ENCODE results near the gene IKZF5. TPM values are rescaled to one million over a fixed set of nuclear protein-coding genes. Genes with fewer than 3 reads are reported as not detected.

The IKZF5 gene
- total and polyA plus RNA-seq, 8 donors, result 6.2 to 13.1 (median 9.4) TPM

GRCh38 chr10:122955892-122956291 lies 52.7 kb downstream of the IKZF5 start:
- WGBS, 2 donors, result 89 to 90% methylated on average over 1 of the region's 1 CpG
- Histone ChIP-seq H3K9me3 (no peaks in the 10 kb centered on the region), H3K27me3 (no peaks in the 10 kb centered on the region), H3K27ac (no peak overlapping the region), H3K36me3 (no peaks in the 10 kb centered on the region), H3K4me1 (peaks cover 3 to 18% (median 9%) of the 10 kb centered on the region in 3 donors), H3K4me3 (no peak overlapping the region)
- intact Hi-C loops (cut with DNase I), result no loop called here
- ATAC-seq, result no peak
- TF ChIP-seq CTCF (IDR thresholded peaks at IDR 0.05), result no peak
- DNase-seq, result no peak
- no peak for FAIRE-seq

GRCh38 chr10:122954731-122955050 lies 53.9 kb downstream of the IKZF5 start:
- Histone ChIP-seq H3K9me3 (no peaks in the 10 kb centered on the region), H3K27me3 (no peaks in the 10 kb centered on the region), H3K27ac (no peak overlapping the region), H3K4me3 (peak overlapping the region in 2 of 4 donors; percentile 78 to 85), H3K36me3 (no peaks in the 10 kb centered on the region), H3K4me1 (peaks cover 3 to 18% (median 9%) of the 10 kb centered on the region in 3 donors)
- FAIRE-seq, result no peak
- no peak for ATAC-seq
- no peak for TF ChIP-seq CTCF (IDR thresholded peaks at IDR 0.05)
- 66 to 67% methylated on average over 13 of the region's 13 CpGs for WGBS, 2 donors
- intact Hi-C loops (cut with DNase I), result no loop called here
- peak in 2 of 6 donors; percentile 25 to 43 for DNase-seq

- TF ChIP-seq CTCF (IDR thresholded peaks at IDR 0.05), result no peak
- Histone ChIP-seq H3K36me3 (no peaks in the 10 kb centered on the region), H3K4me1 (peaks cover 3 to 18% (median 9%) of the 10 kb centered on the region in 3 donors), H3K9me3 (no peaks in the 10 kb centered on the region), H3K27me3 (no peaks in the 10 kb centered on the region), H3K27ac (peak within 1 kb of the TSS in 3 of 4 donors; percentile 10 to 53 (median 51)), H3K4me3 (peak within 1 kb of the TSS; percentile 58 to 85 (median 72))
- FAIRE-seq, result no peak
- ATAC-seq, result peak; percentile 97 to 99 (median 99)
- intact Hi-C loops (cut with DNase I), result no loop called here
- peak; percentile 96 to 100 (median 98) for DNase-seq
- 5% methylated on average over 77 of the region's 77 CpGs for WGBS, 2 donors
These were observed 54.5 kb downstream of the IKZF5 start, which contains the start of gene C10orf88 for GRCh38 chr10:122953902-122954730. TSS of gene C10orf88 (minus strand) at chr10:122954227. CDS start at chr10:122954178, 49 bp downstream.

GRCh38 chr10:122949296-122949695 lies 59.3 kb downstream of the IKZF5 start:
- 97% methylated on average over 3 of the region's 3 CpGs for WGBS, 2 donors
- H3K9me3 ChIP-seq, result no peaks in the 10 kb centered on the region
- ATAC-seq (no peak), FAIRE-seq (no peak), DNase-seq (no peak)
- intact Hi-C loops (cut with DNase I), result no loop called here
- peaks cover 3 to 18% (median 9%) of the 10 kb centered on the region in 3 donors for H3K4me1 ChIP-seq
- no peaks in the 10 kb centered on the region for H3K27me3 ChIP-seq
- H3K36me3 ChIP-seq, result no peaks in the 10 kb centered on the region
- no peak overlapping the region for H3K27ac ChIP-seq
- no peak for TF ChIP-seq CTCF (IDR thresholded peaks at IDR 0.05)
- no peak overlapping the region for H3K4me3 ChIP-seq

Other genes starting within 250 kb of the IKZF5 start
- gene CUZD1, start 162.9 kb downstream of the IKZF5 start, total RNA-seq, result 1,000 to 10,000 TPM in 4 of 6 donors, 100 to 1,000 TPM in 2; 734 to 3,085 (median 1,884) TPM
- 1,000 to 10,000 TPM; 2,023 to 2,052 TPM for gene CUZD1, start 162.9 kb downstream of the IKZF5 start, polyA plus RNA-seq
- gene FAM24B, start 129.2 kb downstream of the IKZF5 start, total RNA-seq, result 1 to 10 TPM; 3.5 to 5.1 (median 4.8) TPM
- gene FAM24B, start 129.2 kb downstream of the IKZF5 start, polyA plus RNA-seq, result 1 to 10 TPM; 6.8 to 7.1 TPM
- not detected for gene FAM24A, start 98.2 kb downstream of the IKZF5 start, total RNA-seq
- gene FAM24A, start 98.2 kb downstream of the IKZF5 start, polyA plus RNA-seq, result not detected
- 1 to 10 TPM; 2.2 to 4.4 (median 2.9) TPM for gene C10orf88, start 54.6 kb downstream of the IKZF5 start, total RNA-seq
- 1 to 10 TPM; 3.8 to 5.6 TPM for gene C10orf88, start 54.6 kb downstream of the IKZF5 start, polyA plus RNA-seq
- gene PSTK, start 28.4 kb downstream of the IKZF5 start, total RNA-seq, result 1 to 10 TPM; 1.4 to 3.1 (median 2.2) TPM
- gene PSTK, start 28.4 kb downstream of the IKZF5 start, polyA plus RNA-seq, result 1 to 10 TPM; 1.9 to 3.1 TPM
- 10 to 100 TPM; 10.1 to 18.2 (median 13.3) TPM for gene ACADSB, start 211 bp upstream of the IKZF5 start, total RNA-seq
- 1 to 10 TPM; 3.6 to 6.4 TPM for gene ACADSB, start 211 bp upstream of the IKZF5 start, polyA plus RNA-seq
- under 1 TPM in 2 of 6 donors, not detected in 4; 0.29 to 0.53 TPM for gene HMX3, start 127.2 kb upstream of the IKZF5 start, total RNA-seq
- gene HMX3, start 127.2 kb upstream of the IKZF5 start, polyA plus RNA-seq, result under 1 TPM in 1 of 2 donors, not detected in 1; 0.07 TPM
- gene HMX2, start 139.3 kb upstream of the IKZF5 start, total RNA-seq, result under 1 TPM in 3 of 6 donors, not detected in 3; 0.14 to 0.25 (median 0.14) TPM
- under 1 TPM in 1 of 2 donors, not detected in 1; 0.19 TPM for gene HMX2, start 139.3 kb upstream of the IKZF5 start, polyA plus RNA-seq
- 10 to 100 TPM; 15.9 to 33.8 (median 24.0) TPM for gene BUB3, start 145.6 kb upstream of the IKZF5 start, total RNA-seq
- gene BUB3, start 145.6 kb upstream of the IKZF5 start, polyA plus RNA-seq, result 10 to 100 TPM in 1 of 2 donors, 1 to 10 TPM in 1; 10.0 to 24.5 TPM

Data from pancreas (tissue), 10 donors.